ENCODE data around the gene GPM6B.

DNA sequence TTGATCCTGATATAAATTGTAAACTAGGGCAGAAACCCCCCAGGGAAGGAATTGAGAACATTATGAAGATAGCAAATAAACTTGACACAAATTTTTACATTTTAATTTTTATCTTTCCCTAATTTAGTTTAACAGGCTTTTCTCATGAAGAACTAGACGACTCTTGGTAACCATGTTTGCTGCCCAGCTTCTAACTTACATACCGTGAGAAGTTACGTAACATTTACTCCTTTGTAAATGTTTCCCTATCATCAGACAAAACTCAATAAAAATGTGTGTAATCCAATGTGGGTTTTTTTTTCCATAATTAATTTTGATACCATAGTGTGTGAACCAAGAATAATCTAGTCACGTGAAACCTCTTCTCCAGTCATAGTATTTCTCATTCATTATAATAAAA, 48.0 kb downstream of the GPM6B start:
- TF ChIP-seq POLR2A (IDR thresholded peaks at IDR 0.05), result no peak
- TF ChIP-seq, protein P1, sequence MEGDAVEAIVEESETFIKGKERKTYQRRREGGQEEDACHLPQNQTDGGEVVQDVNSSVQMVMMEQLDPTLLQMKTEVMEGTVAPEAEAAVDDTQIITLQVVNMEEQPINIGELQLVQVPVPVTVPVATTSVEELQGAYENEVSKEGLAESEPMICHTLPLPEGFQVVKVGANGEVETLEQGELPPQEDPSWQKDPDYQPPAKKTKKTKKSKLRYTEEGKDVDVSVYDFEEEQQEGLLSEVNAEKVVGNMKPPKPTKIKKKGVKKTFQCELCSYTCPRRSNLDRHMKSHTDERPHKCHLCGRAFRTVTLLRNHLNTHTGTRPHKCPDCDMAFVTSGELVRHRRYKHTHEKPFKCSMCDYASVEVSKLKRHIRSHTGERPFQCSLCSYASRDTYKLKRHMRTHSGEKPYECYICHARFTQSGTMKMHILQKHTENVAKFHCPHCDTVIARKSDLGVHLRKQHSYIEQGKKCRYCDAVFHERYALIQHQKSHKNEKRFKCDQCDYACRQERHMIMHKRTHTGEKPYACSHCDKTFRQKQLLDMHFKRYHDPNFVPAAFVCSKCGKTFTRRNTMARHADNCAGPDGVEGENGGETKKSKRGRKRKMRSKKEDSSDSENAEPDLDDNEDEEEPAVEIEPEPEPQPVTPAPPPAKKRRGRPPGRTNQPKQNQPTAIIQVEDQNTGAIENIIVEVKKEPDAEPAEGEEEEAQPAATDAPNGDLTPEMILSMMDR (IDR thresholded peaks at IDR 0.05), result no peak

All from tibial nerve (tissue), 3 donors.